ACHN (cell line): ENCODE results near the gene FAM151A.
A peak's percentile ranks its signal among the peaks of the same experiment; 100 is the strongest.

Source experiments
- DNase-seq: peaks from one replicate; pipeline ENCODE4 v3.0.0-alpha.2; 2015
- in situ Hi-C: cut with HindIII; loops from 2 replicates; pipeline ENCODE4 v1.10.0; 2017; ENCODE audit warnings: low sequenced_read_pairs, low pct_ligation_motif_present, low pct_unique_long_range_greater_than_20kb

Gene FAM151A

GRCh38 chr1:54623216-54624007, at the start of gene FAM151A:
Gene FAM151A (minus strand): TSS chr1:54623525. CDS start chr1:54623395, 130 bp downstream.
- in situ Hi-C loops = no loop called here
- no peak for DNase-seq

- peak; percentile 60 for DNase-seq
- in situ Hi-C loops = no loop called here
These were observed 48.8 kb upstream of the FAM151A start for GRCh38 chr1:54671985-54672608.

GRCh38 chr1:54668567-54668966, 45.2 kb upstream of the FAM151A start:
- no peak for DNase-seq
- in situ Hi-C loops = no loop called here

- in situ Hi-C loops = no loop called here
- DNase-seq = no peak
These were observed 44.5 kb upstream of the FAM151A start for GRCh38 chr1:54667797-54668196.

DNA sequence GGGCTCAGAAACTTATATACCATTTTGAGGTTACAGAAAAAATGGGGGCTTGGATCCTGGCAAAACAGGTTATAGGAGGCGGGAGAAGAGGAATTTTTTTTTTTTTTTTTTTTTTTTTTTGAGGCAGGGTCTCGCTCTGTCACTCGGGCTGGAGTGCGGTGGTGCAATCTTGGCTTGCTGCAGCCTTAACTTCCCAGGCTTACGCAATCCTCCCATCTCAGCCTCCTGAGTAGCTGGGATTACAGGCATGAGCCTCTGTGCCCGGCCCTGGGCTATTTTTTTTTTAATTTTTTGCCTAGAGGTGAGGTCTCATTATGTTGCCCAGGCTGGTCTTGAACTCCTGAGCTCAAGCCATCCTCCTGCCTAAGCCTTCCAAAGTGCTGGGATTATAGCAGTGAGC, 43.0 kb upstream of the FAM151A start:
- DNase-seq = no peak
- in situ Hi-C loops = no loop called here

- in situ Hi-C loops = no loop called here
- DNase-seq = no peak
These were observed 42.5 kb upstream of the FAM151A start for GRCh38 chr1:54665852-54666251.

DNA sequence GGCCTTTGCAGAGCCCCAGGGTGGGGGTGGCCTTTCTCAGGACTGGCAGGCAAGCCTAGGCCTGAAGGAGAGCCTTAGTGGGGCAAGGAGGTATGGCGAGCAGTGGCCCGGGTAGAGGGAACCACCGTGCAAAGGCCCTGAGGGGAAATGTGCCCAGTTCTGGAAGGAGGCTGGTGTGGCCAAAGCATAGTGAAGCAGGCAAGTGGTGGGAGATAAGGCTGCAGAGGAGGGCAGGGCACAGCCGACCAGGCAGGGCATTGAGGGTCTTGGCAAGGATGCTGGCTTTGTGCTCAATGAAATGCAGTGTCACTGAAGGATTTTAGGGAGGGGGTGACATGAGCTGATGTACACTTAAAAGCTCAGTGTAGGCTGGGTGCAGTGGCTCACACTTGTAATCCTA, 41.0 kb upstream of the FAM151A start:
- in situ Hi-C loops = no loop called here
- no peak for DNase-seq

- in situ Hi-C loops = no loop called here
- DNase-seq = no peak
These were observed 40.4 kb upstream of the FAM151A start for GRCh38 chr1:54663725-54664124.

- DNase-seq = no peak
These were observed 35.0 kb upstream of the FAM151A start for GRCh38 chr1:54658164-54658913.

DNA sequence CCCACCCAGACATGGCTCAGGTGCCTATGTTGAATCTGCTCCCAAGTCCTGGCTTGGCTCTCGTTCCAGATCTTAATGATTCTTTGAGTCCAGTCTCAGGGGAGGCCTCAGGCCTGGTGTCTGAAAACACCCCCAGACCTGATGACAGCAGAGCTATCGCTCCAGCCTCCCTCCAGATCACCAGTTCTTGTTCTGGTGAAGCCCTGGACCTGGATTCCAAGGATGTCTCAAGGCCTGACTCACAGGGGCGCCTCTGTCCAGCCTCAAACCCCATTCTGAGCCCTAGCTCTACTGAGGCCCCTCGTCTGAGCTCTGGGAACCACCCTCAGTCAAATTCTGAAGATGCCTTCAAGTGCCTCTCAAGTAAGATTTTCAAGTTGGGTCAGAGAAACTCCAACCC, 29.7 kb upstream of the FAM151A start:
- in situ Hi-C loops = no loop called here
- no peak for DNase-seq

More at GRCh38 chr1:54658164-54658913, 35.0 kb upstream of the FAM151A start:
- in situ Hi-C loops = no loop called here

DNA sequence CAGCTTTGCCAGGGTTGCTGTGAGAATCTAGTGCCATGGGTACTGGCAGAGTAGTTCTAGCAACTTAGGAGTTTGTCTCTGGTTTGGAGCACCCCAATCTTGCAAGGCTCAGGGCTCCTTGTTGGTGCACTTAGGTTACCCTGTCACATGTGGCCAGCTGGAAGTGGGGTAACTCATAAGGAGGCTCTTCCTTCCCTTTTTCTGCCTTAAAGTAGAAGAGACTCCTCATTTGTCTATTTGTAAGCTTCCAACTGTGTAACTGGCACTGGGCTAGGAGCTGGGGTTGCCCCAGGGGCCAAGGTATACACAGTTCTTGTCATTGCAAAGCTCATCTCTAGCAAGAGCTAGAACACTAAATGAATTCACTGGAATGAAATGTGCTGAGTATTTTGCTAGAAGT, 28.8 kb upstream of the FAM151A start:
- DNase-seq = no peak
- in situ Hi-C loops = no loop called here

- in situ Hi-C loops = no loop called here
- DNase-seq = no peak
These were observed 28.3 kb upstream of the FAM151A start for GRCh38 chr1:54651608-54652007.

- in situ Hi-C loops = no loop called here
- DNase-seq = no peak
These were observed 27.1 kb upstream of the FAM151A start for GRCh38 chr1:54650417-54650816.

GRCh38 chr1:54649921-54650320, 26.6 kb upstream of the FAM151A start:
- DNase-seq = no peak
- in situ Hi-C loops = no loop called here

GRCh38 chr1:54649130-54649898, 26.0 kb upstream of the FAM151A start:
- in situ Hi-C loops = no loop called here

GRCh38 chr1:54645806-54646676, 22.7 kb upstream of the FAM151A start:
- DNase-seq = no peak
- in situ Hi-C loops = no loop called here

More at GRCh38 chr1:54649130-54649898, 26.0 kb upstream of the FAM151A start:
- no peak for DNase-seq

DNA sequence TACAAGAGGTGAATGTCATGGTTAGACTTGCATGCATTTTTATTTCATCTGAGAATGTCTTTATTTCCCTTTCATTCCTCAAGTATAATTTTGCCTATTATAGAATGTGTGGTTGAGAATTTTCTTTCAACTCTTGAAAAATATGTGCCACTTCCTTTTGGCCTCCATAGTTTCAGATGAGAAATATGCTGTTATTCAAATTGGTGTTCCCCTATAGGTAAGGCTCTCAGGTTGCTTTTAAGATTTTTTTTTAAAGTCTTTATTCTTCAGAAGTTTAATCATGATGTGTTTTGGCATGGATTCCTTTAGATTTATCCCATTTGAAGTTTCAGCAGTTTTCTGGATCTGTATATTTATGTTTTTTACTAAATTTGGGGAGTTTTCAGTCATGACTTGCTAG, 20.4 kb upstream of the FAM151A start:
- peak; percentile 7 for DNase-seq
- in situ Hi-C loops = no loop called here
